ENCODE data around the gene CREBRF.

GRCh38 chr5:173039188-173039587 lies 17.0 kb upstream of the CREBRF start:
- TF ChIP-seq POLR2A (IDR thresholded peaks at IDR 0.05) (no peak), CTCF (IDR thresholded peaks at IDR 0.05) (no peak)
